HG03571 (cell line): ENCODE results near the gene GALNT1.

Experiments used
- ATAC-seq: cut with Tn5 transposase; IDR thresholded peaks from one replicate; pipeline ENCODE4 v1.9.1; 2021; ENCODE audit not compliant: unreplicated experiment

GALNT1 gene

GRCh38 chr18:35581898-35582641 is 530 bp downstream of the GALNT1 start:
- no peak for ATAC-seq

- no peak for ATAC-seq
These were observed 1.5 kb downstream of the GALNT1 start for GRCh38 chr18:35582899-35583558.

- ATAC-seq = no peak
These were observed 3.2 kb downstream of the GALNT1 start for GRCh38 chr18:35584735-35585134.

GRCh38 chr18:35585608-35586007 is 4.1 kb downstream of the GALNT1 start:
- ATAC-seq = no peak

GRCh38 chr18:35588122-35588521 is 6.6 kb downstream of the GALNT1 start:
- ATAC-seq = no peak

GRCh38 chr18:35588995-35589394 is 7.5 kb downstream of the GALNT1 start:
- ATAC-seq = no peak

GRCh38 chr18:35589546-35589945 is 8.0 kb downstream of the GALNT1 start:
- no peak for ATAC-seq

GRCh38 chr18:35590935-35591334 is 9.4 kb downstream of the GALNT1 start:
- ATAC-seq = no peak

- ATAC-seq = peak; percentile 98
These were observed 10.8 kb downstream of the GALNT1 start for GRCh38 chr18:35592298-35592697.

GRCh38 chr18:35593859-35594258 is 12.3 kb downstream of the GALNT1 start:
- no peak for ATAC-seq

- ATAC-seq = no peak
These were observed 16.2 kb downstream of the GALNT1 start for GRCh38 chr18:35597758-35598157.

GRCh38 chr18:35602193-35602820 is 20.8 kb downstream of the GALNT1 start:
- ATAC-seq = no peak

- ATAC-seq = no peak
These were observed 21.5 kb downstream of the GALNT1 start for GRCh38 chr18:35603008-35603407.

GRCh38 chr18:35603528-35603927 is 22.0 kb downstream of the GALNT1 start:
- ATAC-seq = no peak

- ATAC-seq = no peak
These were observed 22.8 kb downstream of the GALNT1 start for GRCh38 chr18:35604369-35604768.

- no peak for ATAC-seq
These were observed 24.3 kb downstream of the GALNT1 start for GRCh38 chr18:35605686-35606417.

- no peak for ATAC-seq
These were observed 27.7 kb downstream of the GALNT1 start for GRCh38 chr18:35609236-35609635.

GRCh38 chr18:35610089-35610488 is 28.5 kb downstream of the GALNT1 start:
- no peak for ATAC-seq

- no peak for ATAC-seq
These were observed 29.2 kb downstream of the GALNT1 start for GRCh38 chr18:35610724-35611123.

GRCh38 chr18:35611518-35611917 is 30.0 kb downstream of the GALNT1 start:
- ATAC-seq = no peak

GRCh38 chr18:35616074-35616473 is 34.5 kb downstream of the GALNT1 start:
- ATAC-seq = no peak
